ENCODE results near the gene BMP6.
A peak's percentile ranks its signal among the peaks of the same experiment; 100 is the strongest.

Gene BMP6

DNA sequence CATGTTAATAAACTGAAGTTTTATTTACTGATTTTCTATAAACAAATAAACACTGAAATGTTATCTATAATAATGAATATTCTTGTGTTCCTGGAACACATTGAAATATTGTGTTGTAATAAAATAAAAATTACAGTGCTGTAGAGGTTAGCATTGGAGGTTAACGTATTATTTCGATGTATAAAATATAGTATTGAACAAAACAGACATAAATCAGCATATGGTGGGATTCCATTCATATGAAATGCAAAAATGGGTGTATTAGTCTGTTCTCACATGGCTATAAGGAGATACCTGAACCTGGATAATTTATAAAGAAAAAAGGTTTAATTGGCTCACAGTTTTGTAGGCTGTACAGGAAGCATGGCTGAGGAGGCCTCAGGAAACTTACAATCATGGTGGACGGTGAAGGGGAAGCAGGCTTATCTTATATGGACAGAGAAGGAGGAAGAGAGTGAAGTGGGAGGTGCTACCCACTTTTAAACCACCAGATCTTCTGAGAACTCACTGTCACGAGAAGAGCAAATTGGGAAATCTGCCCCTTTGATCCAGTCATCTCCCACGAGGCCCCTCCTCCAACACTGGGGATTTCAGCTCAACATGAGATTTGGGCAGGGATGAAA is 24.6 kb upstream of the BMP6 start:
- no peak overlapping the region for H3K4me3 Mint-ChIP-seq
- peaks cover 18% of the 10 kb centered on the region for H3K27me3 Mint-ChIP-seq
- no peak overlapping the region for H3K27ac Mint-ChIP-seq
- peaks cover 9% of the 10 kb centered on the region for H3K4me1 Mint-ChIP-seq
- no peak for ATAC-seq
- H3K9me3 Mint-ChIP-seq: no peaks in the 10 kb centered on the region
- no peak for DNase-seq

DNA sequence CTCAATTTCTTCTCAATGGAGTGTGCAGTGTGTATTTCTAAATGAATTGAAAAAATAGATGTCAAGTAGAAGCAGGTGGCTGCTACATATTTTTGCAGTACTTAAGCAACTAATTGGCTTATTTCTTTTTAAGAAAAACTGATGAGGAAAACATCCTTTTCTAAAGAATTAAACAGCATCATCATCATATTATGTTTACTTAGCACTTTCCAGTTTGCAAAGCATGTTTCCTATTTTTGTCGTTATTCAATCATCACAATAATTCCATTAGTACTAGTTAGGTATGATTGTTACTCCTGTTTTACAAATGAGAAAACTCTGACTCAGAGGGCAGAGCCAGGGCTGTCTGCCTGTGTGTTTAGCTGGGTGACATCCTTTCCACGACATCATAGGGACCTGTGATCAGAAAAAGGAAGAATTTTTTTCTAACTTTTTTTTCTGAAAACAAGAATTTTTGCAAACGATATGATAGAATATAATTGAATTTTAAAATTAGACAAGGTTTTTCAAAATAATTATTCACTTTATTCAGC is 22.7 kb upstream of the BMP6 start:
- no peak overlapping the region for H3K27ac Mint-ChIP-seq
- no peak overlapping the region for H3K4me3 Mint-ChIP-seq
- ATAC-seq (no peak), DNase-seq (no peak)
- no peaks in the 10 kb centered on the region for H3K9me3 Mint-ChIP-seq
- H3K27me3 Mint-ChIP-seq: peaks cover 8% of the 10 kb centered on the region
- peaks cover 1% of the 10 kb centered on the region for H3K4me1 Mint-ChIP-seq

DNA sequence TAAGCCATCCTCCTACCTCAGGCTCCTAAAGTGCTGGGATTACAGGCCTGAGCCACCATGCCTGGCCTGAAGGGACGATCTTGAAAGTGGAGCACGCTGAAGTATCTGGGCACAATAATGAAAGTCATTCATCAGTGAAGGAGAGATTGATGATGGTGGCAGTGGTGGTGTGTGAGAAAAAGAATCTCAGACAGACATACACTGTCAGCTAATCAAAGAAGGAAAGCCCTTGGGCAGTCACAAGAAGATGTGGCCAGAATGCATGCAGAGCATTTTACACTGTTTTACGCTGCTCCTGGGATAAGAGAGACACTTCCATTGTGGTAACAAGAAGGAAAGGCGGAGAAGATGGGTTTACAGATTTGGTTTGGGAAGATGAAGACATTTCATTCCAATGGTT is 20.4 kb upstream of the BMP6 start:
- no peak for ATAC-seq
- Mint-ChIP-seq H3K9me3 (no peaks in the 10 kb centered on the region), H3K27ac (no peak overlapping the region), H3K4me1 (no peaks in the 10 kb centered on the region), H3K27me3 (peaks cover 8% of the 10 kb centered on the region), H3K4me3 (no peak overlapping the region)
- no peak for DNase-seq

DNA sequence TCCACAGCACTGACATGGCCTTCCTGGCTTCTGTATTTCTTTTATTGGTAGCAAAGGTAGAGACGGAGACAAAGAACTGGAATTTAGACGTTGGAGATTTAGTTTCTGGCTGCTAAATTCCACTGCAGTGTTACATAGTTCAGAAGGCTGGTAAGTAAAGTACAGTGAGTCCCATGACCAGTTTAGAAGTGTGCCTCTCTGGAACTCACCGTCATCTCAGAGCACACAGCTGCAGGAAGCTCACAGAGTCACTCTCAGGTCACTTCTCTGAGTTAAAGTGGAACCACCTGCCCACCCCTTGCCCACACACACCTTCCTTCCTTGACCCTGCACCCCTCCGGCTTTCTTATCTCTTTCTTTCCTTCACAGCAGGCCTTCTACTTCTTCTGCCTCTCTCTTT is 19.6 kb upstream of the BMP6 start:
- H3K27ac Mint-ChIP-seq: no peak overlapping the region
- ATAC-seq (no peak), DNase-seq (no peak)
- no peak overlapping the region for H3K4me3 Mint-ChIP-seq
- H3K9me3 Mint-ChIP-seq: peaks cover 1 to 2% of the 10 kb centered on the region in 2 donors
- H3K27me3 Mint-ChIP-seq: peaks cover 8% of the 10 kb centered on the region
- H3K4me1 Mint-ChIP-seq: no peaks in the 10 kb centered on the region

DNA sequence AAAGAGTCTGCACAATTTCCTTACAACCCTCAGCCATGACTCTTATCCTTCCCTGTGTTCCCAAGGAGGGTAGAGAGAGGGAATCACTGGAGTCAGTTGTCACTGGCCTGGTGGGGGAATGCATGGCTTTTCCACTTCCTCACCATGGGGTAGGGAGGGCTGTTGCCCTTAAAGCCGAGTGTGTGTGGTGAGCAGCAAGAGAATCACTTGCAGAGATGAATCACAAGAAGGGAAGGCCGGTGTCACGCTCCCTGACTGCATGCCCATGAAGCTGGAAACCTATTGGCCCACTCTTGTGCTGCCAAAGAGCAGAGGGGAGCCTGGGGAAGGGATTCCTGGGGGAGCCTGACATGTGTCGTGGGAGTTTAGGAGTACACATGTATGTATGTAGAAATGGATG is 18.1 kb upstream of the BMP6 start:
- Mint-ChIP-seq H3K4me1 (no peaks in the 10 kb centered on the region), H3K9me3 (peaks cover 11 to 12% of the 10 kb centered on the region in 2 donors), H3K4me3 (no peak overlapping the region), H3K27me3 (peaks cover 23% of the 10 kb centered on the region), H3K27ac (no peak overlapping the region)
- no peak for DNase-seq
- ATAC-seq: no peak

DNA sequence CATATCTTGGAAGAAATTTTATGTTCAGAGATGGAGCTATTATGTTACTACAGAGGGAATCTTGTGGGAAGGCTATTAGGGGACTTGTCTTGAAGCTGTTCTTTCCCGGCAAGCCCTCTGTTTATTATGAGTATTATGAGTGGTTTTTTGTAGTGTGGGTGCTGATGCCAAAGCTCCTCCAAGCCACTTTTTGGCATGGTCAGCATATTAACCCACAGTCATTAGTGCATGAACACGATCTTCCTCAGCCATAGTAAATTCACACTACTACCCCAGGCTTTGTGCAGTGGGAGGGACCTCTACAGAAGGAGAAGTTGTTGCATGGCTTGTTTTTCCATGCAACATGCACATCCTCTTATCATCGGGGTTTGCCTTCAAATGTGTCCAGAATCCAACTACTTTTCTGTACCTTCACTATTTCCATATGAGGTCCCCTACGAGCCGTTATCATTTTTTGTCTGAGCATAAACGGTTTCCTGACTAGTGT is 6.5 kb upstream of the BMP6 start:
- Mint-ChIP-seq H3K4me3 (no peak overlapping the region), H3K9me3 (peaks cover 12 to 15% of the 10 kb centered on the region in 2 donors), H3K27me3 (peaks cover 62% of the 10 kb centered on the region), H3K27ac (no peak overlapping the region), H3K4me1 (no peaks in the 10 kb centered on the region)
- ATAC-seq (no peak), DNase-seq (no peak)

DNA sequence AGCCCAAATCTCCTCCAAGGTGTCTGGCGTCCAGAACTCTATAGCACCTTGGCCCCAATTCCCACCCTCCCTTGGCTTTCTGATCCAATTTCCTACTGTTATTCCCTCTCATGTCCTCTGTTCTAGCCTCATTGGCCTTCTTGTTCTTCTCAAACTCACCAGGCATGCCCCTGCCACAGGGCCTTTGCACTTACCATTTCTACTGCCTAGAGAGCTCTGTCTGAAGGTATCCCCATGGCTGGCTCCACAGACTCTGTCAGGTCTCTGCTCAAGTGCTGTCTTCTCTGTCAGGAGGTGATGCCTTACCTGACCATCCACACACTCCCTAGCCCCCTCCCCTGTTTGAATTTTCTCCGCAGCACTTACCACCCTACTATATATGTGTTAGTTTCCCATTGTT is 5.6 kb upstream of the BMP6 start:
- DNase-seq (no peak), ATAC-seq (no peak)
- Mint-ChIP-seq H3K4me3 (no peak overlapping the region), H3K4me1 (peaks cover under 1% of the 10 kb centered on the region), H3K9me3 (peaks cover 8 to 12% of the 10 kb centered on the region in 2 donors), H3K27me3 (peaks cover 62% of the 10 kb centered on the region), H3K27ac (no peak overlapping the region)

DNA sequence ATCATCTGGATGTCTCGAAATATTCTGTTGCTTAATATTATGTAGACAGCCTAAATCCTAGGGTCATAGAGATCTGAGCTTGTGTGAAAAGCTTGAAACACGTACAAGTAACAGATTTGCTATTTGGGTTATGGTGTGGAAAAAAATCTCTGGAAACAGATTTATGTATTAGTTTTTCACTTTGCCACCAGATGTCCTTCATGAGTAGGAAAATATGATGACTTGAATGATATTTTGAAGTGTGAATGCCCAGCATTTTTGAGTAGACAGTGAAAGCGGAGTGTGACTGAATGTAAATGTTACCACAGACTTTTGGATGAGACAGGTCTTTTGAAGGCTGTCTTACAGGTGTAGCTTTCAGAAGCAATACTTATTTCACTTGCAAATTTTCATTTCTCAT is 4.2 kb upstream of the BMP6 start:
- Mint-ChIP-seq H3K27ac (no peak overlapping the region), H3K9me3 (peaks cover 1 to 2% of the 10 kb centered on the region in 2 donors), H3K4me3 (no peak overlapping the region), H3K27me3 (peaks cover 68% of the 10 kb centered on the region), H3K4me1 (peaks cover 13% of the 10 kb centered on the region)
- no peak for ATAC-seq
- no peak for DNase-seq

DNA sequence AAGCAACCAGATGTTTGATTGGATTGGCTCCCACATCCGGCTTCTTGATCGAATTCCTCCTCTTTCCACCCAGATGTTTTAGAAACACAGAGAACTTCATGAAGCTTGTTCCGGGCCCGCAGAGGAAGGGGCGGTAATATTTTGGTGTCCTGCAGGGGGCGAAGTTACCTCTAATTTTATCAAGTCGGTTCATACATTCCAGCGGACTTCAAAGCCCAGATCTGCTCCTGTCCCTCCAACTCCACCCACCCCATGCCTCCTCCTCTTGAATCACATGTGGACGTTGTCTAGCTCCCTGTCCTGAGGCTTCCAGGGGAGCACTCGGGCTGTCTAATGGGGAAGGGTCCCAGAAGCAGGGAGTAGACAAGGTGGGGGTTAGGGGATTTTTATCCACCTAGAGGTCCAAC is 2.9 kb upstream of the BMP6 start:
- H3K27ac Mint-ChIP-seq: no peak overlapping the region
- peaks cover 79% of the 10 kb centered on the region for H3K27me3 Mint-ChIP-seq
- peak; percentile 60 to 66 for DNase-seq
- H3K4me3 Mint-ChIP-seq: no peak overlapping the region
- peak; percentile 56 for ATAC-seq
- peaks cover 23% of the 10 kb centered on the region for H3K4me1 Mint-ChIP-seq
- H3K9me3 Mint-ChIP-seq: no peaks in the 10 kb centered on the region

DNA sequence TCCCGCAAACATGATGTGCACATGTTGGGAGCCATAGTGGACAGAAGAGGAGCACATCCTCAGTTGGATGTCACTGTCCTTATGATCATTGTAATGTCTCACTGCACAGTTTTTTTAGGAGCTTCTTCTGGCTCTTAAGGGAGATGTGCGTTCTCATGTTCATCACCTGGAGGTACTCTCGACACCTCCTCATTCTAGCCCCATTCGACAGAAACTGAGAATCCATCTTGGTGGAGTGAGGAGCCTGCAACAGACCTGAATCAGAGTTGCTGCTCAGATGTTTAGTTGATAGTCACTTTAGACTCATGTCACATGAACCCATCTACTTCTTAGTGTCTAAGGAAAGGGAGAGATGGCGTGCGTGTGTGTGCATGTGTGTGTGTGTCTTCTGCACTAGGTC is 2.3 kb upstream of the BMP6 start:
- H3K27me3 Mint-ChIP-seq: peaks cover 84% of the 10 kb centered on the region
- peaks cover 28% of the 10 kb centered on the region for H3K4me1 Mint-ChIP-seq
- no peak for ATAC-seq
- no peak for DNase-seq
- no peaks in the 10 kb centered on the region for H3K9me3 Mint-ChIP-seq
- no peak overlapping the region for H3K4me3 Mint-ChIP-seq
- no peak overlapping the region for H3K27ac Mint-ChIP-seq

DNA sequence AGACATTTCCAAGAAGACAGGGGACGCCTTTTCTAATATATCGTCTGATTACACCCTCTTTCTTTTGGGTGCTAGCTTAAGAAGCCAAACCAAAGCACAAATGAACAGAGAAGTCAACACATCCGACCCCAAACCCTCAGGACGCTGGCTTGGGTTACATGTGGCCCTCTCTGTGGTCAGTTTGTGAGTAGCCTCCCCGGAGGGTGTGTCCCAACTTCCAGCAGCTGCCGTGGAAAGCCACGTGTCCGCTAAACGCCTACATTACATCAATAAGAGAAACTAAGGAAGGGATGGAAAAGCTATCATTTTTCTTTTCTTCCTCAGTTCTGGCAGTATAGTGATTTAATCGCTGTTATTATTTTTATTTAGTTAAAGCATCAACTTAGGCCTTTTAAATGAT is 487 bp upstream of the BMP6 start:
- H3K4me1 Mint-ChIP-seq: peaks cover 34% of the 10 kb centered on the region
- H3K4me3 Mint-ChIP-seq: peak overlapping the region; percentile 78 to 90
- ATAC-seq: no peak
- no peaks in the 10 kb centered on the region for H3K9me3 Mint-ChIP-seq
- DNase-seq: no peak
- peaks cover 90% of the 10 kb centered on the region for H3K27me3 Mint-ChIP-seq
- H3K27ac Mint-ChIP-seq: no peak overlapping the region

DNA sequence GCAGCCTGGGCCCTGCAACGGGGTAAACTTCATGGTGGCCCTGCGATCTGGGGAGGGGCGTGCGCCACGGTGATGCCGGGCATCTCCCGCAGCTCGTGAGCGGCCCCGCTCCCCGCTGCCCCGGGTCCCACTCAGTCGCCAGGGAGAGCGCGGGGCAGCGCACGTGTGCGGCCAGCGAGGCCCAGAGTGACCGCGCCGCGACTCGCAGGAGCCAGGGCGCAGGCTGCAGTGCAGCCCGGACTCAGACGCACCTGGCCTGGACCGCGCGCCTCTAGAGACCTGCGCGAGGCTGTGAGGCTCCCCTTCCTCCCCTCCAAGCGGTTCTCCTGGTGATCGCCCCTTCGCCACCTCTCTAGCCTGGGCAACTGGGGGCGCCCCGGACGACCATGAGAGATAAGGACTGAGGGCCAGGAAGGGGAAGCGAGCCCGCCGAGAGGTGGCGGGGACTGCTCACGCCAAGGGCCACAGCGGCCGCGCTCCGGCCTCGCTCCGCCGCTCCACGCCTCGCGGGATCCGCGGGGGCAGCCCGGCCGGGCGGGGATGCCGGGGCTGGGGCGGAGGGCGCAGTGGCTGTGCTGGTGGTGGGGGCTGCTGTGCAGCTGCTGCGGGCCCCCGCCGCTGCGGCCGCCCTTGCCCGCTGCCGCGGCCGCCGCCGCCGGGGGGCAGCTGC is 652 bp downstream of the BMP6 start:
- H3K9me3 Mint-ChIP-seq: no peaks in the 10 kb centered on the region
- DNase-seq (no peak), ATAC-seq (peak; percentile 47)
- peaks cover 34% of the 10 kb centered on the region for H3K4me1 Mint-ChIP-seq
- H3K27ac Mint-ChIP-seq: no peak overlapping the region
- H3K4me3 Mint-ChIP-seq: peak overlapping the region; percentile 78 to 90
- peaks cover 90% of the 10 kb centered on the region for H3K27me3 Mint-ChIP-seq

DNA sequence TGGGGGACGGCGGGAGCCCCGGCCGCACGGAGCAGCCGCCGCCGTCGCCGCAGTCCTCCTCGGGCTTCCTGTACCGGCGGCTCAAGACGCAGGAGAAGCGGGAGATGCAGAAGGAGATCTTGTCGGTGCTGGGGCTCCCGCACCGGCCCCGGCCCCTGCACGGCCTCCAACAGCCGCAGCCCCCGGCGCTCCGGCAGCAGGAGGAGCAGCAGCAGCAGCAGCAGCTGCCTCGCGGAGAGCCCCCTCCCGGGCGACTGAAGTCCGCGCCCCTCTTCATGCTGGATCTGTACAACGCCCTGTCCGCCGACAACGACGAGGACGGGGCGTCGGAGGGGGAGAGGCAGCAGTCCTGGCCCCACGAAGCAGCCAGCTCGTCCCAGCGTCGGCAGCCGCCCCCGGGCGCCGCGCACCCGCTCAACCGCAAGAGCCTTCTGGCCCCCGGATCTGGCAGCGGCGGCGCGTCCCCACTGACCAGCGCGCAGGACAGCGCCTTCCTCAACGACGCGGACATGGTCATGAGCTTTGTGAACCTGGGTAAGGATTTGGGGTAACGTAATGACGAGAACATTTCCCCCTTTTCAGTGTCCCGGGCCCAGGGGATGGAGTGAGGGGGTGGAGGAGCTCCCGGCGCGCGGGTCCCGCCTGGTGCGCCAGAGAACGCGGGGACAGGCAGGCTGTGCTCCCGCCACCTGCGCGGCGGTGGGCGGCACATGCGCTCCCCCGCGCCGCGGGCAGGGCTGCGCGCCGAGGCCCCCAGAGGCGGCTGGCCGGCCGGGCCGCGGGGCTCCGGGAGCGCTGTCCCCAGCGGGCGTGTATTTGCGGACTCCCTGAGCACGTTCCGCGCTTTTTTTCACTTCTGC is 1.4 kb downstream of the BMP6 start:
- Mint-ChIP-seq H3K9me3 (no peaks in the 10 kb centered on the region), H3K4me3 (peak overlapping the region; percentile 71 to 76), H3K27me3 (peaks cover 95% of the 10 kb centered on the region), H3K4me1 (peaks cover 34% of the 10 kb centered on the region), H3K27ac (no peak overlapping the region)
- peak; percentile 5 for ATAC-seq
- DNase-seq: peak; percentile 12 to 27

DNA sequence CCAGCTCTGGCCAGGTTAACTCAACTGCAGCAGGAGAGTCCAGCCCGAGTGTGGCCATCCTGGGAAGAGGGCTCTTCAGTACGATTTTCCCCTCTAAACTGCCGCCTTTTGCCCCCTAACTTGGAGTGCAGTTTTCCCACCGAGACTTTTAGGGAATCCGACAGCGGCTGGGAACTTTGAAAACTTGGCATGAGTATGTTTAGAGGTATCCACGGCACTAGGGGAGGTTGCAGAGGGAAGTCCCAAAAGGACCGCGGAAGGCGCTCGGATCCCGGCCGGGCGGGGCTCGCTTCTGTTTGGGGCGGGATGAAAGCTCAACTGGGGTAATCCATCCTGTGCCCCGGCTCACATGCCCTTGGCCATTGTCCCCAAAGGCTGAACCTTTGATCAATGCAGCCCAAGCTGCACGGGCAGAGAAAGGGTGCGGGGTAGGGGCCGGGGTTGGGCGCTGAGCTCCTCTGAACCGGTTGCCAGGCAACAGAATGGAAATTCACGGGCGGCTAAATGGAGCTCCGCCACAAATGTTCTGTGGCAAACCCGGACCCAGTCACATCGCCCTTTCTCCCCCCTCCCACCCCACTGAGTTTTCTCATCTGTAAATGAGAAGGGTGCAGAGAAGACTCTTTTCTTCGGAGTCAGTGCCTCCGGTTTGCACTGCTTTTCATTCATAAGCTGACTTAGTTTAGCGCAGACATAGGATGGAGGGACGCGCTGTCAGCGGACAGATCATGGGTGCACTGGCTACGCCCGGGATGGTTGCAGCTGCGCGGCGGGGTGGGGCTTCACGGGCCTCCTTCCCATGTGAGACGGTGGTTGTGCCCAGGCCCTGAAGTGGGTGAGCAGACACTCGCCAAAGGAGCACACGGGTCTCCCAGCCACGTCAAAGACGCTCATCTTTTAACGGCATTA is 2.3 kb downstream of the BMP6 start:
- Mint-ChIP-seq H3K27me3 (peaks cover 99% of the 10 kb centered on the region), H3K27ac (no peak overlapping the region), H3K4me3 (peak overlapping the region; percentile 61 to 76), H3K9me3 (no peaks in the 10 kb centered on the region), H3K4me1 (peaks cover 34% of the 10 kb centered on the region)
- peak; percentile 27 for ATAC-seq
- DNase-seq: peak; percentile 12 to 18
